Stimulated activated CD4-positive, alpha-beta T cell treated with anti-CD3 and anti-CD28 coated beads, Interleukin-15, amount 100 ng/mL, for 24 hours (primary cell): Measurements from ENCODE around the gene MALT1.

Experiments used
- DNase-seq: peaks from one replicate; pipeline ENCODE4 v3.0.0-alpha.2; 2020

Gene MALT1

DNA sequence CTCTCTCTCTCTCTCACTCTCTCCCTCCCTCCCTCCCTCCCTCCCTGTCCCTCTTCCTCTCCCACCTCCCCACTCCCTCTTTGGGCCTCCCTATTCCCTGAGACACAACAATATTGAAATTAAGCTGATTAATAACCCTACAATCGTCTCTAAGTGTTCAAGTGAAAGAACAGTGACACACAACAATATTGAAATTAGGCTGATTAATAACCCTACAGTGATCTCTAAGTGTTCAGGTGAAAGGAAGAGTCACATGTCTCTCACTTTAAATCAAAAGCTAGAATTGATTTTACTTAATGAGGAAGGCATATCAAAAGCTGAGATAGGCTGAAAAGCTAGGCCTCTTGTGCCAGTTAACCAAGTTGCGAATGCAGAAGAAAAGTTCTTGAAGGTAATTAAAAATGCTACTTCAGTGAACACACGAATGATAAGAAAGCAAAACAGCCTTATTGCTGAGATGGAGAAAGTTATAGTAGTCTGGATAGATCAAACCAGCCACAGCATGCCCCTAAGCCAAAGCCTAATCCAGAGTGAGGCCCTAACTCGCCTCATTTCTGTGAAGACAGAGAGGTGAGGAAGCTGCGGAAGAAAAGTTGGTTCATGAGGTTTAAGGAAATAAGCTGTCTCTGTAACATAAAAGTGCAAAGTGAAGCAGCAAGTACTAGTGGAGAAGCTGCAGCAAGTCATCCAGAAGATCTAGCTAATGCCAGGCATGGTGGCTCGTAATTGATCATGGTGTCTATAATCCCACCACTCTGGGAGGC lies 21.3 kb downstream of the MALT1 start:
- no peak for DNase-seq

DNA sequence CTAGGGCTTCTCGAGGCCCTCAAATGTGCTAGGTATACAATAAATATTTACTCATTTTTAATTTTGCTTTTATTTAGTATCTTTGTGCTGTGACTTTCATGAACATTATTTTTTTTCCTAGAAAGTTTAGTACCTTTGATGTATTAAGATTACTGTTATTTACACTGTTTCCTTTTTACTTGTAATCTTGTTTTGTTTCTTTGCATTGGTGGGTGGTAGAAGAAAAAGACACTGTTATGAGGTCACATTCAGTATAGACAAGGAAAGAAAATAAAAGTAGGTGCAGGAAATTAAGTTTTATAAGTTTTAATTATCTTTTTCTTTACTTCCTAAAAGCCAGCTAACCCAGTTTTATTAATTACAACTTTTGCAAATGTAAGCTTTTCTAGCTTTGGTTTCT lies 23.0 kb downstream of the MALT1 start:
- DNase-seq = no peak

DNA sequence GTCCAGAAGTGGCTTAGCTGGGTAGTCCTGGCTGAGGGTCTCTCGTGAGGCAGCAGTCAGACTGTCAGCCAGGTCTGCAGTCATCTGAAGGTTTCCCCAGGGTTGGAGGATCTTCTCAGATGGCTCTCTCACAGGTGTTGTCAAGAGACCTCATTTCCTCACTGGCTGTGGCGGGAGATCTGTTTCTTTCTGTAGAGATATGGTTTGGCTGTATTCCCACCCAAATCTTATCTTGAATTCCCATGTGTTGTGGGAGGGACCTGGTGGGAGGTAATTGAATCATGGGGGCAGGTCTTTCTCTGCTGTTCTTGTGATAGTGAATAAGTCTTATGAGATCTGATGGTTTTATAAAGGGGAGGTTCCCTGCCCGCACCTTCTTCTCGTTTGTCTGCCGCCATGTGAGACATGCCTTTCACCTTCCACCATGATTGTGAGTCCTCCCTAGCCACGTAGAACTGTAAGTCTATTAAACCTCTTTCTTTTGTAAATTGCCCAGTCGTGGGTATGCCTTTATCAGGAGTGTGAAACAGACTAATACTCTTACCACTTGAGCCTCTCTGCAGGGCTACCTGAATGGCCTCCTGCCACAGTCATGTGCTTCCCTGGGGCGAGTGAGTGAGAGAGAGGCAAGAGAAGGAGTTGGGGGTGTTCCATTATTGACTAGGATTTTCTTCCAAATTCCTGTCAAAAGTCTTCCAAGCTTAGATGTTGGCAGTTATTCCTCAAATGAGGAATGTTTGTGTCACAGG lies 23.6 kb downstream of the MALT1 start:
- DNase-seq = no peak

DNA sequence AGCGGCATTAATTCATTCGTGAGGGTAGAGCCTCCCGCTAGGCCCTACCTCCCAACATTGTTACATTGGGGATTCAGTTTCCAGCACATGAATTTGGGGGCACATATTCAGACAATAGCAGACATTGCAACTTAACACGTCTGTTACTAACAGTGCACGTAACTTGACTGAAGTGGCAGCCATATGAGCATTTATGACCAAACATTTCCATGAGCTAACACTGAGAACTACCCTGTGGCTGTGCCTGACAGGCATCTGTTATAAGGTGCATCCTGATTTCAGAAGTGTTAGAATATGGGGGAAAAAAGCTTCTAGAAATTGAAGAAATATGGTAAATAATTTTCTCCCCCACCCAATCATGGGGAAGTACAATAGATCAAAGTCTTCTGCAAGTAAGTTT lies 24.5 kb downstream of the MALT1 start:
- no peak for DNase-seq

DNA sequence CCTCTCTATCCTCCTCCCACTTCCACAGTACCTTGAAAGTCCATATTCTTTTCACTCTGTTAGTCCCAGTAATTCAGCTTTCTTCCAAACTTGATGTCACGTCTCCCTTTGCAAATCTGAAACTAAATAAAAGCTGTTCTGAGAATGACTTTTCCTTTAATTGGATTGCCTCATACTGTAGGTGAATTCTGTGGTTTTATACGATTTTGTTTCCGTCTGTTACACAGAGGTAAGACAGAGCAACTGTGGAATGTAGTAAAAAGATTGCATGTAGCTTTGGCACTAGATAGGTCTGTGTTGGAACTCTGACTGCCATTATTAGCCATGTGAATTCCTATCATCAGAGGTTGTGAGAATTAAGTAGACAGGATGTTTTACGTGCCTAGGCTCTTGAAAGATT lies 25.9 kb downstream of the MALT1 start:
- no peak for DNase-seq

DNA sequence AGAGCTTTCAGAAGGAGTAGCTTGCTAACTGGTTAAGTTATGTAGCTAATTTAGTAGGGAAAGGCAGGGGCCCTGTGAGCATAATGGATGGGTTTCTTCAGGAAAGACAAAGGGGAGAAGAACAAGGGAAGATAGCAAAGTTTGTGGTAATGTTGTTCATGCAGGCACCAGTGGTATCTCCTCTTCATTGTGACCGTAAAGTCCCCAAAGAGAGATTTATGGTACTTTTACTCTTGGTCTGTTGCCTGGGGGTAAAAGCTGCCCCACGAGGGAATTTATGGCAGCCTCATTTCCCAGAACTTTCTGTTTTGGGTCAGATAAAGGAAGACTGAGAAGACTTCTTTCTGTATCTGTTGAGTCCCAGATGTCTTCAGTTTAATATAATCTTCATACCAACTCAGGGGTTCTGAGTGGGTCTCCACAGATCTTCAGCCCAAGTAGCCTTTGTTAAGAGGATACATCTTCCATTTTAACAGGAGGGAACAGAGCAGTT lies 27.5 kb downstream of the MALT1 start:
- DNase-seq = no peak

DNA sequence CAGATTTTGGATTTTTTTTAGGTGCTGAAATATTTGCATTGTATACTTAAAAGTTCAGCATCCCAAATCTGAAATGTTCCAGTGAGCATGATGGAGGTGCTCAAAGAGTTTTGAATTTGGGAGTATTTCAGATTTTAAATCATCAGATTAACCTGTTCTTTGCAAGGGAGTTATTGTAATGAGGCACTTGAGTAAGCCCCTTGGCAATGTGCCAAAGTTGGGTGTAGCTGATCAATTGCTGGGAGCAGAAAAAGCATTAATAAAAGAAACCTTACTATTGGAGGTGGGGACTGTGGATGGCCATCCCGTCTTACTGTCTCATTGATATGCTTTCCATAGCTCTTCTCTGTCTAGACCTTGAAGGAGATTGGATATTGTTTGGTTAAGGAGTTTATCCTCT lies 28.3 kb downstream of the MALT1 start:
- DNase-seq = no peak

DNA sequence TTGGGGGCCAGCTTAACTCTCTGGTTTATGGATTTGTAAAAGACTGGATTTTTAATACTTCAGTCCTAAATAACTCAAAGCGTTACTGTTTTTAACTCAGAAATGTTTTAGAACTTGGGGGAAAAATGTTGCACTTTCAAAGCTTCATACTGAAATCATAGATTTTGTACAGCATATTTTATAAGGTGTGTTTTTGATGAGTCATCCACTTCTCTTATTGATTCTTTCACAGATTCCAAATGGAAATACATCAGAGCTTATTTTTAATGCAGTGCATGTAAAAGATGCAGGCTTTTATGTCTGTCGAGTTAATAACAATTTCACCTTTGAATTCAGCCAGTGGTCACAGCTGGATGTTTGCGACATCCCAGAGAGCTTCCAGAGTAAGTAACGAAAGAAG lies 28.9 kb downstream of the MALT1 start:
- DNase-seq = no peak

DNA sequence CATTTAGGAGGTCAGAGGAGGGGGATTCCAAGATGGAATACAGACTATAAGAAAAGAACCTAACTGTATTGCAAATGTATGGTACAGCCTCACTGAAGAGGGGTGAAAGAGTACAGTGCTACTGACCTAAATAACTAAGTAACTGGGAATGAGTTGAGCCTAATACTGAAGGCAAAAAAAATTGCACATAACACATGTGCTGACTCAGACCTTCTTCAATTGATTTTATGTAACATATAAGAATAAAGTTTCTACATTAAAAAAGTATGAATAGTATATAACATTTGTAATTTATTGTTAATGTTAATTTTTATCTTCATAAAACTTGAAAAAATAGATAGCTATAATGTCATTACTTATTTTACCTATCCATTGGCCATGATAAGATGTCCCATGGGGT lies 41.7 kb downstream of the MALT1 start:
- DNase-seq = no peak

DNA sequence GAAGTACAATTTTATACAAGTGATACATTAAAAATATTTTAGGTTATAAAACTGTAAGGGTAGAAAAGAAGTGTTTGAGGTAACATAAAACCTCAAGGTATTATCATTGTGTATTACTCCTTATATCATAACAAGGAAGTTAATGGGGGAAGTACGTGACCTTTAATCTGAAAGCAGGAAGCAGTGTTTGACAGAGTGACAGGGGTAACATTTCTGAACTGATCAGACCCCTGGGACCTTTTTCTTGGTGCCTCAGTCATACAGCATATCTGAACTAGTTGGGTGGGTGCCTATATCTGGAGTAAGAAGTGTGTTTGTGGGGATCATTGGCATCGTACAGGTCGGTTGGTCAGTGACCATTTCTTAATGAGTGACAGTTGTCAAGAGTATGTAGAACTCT lies 43.0 kb downstream of the MALT1 start:
- no peak for DNase-seq

DNA sequence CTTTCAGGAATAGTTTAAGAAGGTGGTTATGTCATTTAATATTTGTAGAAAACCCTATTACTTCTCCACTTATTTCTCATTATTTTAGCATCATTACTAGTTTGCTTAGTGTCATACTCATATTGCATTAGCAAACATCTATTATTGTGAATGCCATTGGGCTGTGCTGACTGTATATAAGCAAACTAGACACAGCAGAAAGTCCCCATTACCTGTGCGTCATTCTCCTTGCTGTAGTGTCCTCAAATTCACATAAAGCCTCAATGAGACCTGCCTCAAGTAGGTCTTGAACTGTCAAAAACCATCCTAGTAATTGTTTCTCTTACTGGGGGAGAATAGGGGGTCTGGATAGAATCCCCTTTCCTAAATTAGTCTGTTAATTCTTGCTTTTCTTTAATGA lies 43.6 kb downstream of the MALT1 start:
- no peak for DNase-seq

DNA sequence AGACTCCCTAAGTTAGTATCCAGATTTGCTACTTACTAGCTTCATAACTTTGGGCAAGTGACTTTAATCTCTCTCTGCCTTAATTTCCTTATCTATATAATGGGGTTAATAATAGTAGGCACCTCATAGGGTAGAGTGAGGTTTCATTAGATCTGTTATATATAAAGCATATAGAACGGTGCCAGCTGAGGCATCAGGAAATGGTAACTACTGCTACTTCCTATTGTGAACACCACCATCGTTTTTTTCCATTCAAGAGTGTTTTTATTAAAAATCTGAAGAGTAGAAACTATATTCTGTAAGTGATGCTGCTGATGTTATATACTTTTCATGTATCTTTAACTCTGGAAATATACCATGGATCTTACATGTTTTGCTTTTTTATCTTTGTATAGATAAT lies 44.3 kb downstream of the MALT1 start:
- DNase-seq = no peak

DNA sequence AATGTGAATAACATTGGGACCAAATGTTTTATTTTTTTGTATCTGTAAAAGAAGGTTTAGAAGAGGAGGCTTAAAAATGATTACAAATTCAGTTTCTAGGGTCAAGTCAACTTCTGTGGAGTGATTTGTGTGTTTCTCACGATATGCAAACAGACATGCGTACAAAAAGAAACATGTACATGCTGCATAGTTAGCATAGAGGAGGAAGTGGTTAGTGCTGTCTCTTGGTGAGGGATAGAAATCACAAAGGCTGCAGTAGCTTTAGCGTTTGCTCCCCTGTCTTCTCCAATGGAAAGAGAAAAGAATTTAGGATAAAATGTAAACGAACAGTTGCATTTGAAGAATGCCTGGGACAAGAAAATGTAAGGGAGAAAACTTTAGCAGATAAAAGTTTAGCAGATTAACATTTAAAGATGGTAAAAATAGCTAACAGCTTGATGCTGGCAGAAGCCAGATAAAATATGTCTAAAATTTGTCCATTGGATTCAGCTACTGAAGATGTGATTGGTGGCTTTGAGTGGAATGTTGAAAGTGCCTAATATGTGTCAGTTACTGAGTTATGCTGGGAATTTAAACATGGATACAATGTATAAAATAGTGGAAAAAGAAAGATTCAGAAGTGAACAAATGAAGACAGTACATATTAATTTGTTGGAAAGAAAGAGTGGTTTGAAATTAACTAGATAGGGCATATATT lies 44.9 kb downstream of the MALT1 start:
- no peak for DNase-seq

DNA sequence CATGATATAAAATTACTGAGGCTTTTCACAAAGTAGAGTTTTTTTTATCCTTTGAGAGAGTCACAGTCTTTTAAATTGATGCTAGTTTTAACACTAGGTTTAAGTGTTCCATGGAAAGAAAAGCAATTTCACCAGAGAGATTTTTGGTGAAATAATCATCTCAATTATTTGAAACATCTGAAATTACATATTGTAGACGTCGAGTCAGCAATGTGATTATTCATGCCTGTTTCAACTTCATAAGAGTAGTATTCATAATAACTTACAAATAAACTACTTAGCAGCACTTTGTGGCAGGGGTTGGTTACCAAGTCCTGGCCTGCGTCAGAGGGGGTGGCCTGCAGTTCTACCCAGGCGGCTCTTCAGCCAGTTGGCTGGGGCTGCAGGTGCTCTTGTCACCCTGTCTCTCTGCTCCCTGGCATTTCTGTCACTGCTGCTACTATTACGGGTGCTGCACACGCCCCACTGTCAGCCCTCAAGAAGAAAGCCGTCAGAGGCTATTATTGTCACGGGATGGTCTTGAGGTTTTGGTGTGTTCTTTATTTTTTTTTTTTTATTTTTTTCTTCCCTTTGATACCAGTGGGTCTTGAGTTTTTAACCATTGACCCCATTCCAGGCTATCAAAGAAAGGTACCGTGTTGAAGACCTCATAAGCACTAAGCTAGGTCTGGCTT lies 50.4 kb downstream of the MALT1 start:
- no peak for DNase-seq

DNA sequence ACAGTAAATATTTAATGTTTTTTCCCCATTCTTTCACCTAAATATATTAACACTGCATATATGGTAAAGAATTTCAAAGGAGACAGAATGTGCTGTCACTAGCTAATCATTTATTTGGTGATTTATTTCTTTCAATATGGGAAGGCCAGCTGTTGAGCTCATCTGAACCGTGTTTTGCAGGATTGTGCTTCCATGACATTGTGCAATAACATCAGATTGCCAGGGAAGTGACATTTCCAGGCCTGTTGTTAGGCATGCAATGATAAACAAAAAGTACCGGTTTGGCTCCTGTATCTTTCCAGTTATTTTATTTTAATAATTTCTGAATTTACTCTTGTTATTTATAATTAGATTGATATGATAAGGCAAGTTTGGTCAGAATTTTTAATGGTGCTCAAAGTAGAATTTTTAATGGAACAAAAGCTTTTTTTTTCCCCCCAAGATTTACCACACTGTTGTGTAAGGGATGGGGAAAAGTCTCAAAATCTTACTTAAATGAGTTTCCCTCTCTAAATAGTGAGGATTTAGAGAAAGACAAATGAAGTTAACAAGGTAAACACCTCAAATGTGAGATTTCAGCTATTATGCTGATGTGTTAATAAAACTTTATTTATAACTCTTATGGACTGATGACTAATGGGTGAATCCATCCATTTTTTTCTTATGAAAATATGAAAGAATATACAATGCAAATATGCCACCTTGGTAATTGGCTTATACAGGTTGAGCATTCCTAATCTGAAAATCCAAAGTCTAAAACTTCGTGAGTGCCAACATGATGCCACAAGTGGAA lies 52.7 kb downstream of the MALT1 start:
- no peak for DNase-seq

DNA sequence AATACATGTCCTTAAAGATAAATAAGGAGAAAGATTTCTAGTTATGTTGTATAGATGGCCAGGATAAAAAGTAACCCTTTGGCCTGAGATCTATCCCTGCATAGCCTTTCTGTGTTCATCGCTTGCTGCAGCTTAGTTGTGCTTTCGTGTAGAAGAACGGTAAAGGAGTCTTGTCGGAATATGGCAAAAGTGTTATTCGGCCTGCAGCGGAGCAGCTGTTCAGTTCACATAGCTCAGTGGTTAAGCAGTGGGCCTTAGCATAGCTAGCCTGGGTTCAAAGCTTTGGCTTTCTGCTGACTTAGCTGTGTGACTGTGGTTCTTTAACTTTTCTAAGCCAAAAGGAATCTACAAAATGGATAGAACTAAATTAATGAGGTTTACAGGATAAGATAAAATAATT lies 55.4 kb downstream of the MALT1 start:
- no peak for DNase-seq

DNA sequence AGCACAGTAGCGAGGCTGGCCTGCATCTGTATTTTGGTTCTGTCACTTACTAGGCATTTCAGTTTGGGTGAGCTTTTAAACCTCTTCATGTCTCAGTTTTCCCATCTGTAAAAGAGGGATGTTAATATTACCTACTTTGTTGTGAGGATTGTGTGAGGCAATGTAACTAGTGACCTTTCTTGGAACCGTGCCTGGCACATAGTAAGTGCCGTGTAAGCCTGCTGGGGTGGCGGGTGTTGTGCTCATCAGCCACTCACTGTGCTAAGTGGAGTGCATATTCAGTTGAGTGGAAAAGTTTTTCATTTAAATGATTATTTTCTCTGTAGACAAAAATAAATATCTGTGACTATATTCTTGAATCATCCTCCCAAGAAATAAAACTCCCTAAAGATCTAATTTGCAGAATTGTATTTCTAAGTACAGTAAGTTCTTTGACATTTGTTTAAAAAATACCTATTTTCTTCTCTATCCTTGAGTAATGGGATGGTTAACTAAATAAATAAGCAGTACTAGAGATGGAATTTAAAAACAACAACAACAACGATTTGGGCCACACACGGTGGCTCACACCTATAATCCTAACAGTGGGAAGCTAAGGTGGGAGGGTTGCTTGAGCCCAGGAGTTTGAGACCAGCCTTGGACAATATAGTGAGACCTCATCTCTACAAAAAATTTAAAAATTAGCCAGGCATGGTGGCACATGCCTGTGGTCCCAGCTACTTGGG lies 56.7 kb downstream of the MALT1 start:
- DNase-seq = no peak

DNA sequence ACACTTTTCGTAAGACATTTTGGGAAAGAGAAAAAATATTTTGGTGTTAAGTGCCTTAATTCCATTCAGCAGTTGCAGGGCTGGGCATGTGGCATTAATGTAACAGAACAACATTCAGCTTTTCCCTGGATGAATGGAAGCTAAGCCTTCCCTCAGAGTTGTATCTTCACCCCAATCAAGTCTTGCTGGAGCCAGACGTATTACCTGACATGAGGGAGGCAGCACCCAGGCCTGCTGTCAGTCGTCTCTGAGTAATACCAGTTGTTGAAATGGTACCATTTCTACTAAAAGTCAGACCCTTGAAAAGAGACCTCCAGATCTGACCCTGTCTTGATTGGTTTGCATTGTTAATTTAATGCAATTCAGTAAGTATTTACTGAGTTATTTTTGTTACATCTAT lies 57.5 kb downstream of the MALT1 start:
- no peak for DNase-seq

DNA sequence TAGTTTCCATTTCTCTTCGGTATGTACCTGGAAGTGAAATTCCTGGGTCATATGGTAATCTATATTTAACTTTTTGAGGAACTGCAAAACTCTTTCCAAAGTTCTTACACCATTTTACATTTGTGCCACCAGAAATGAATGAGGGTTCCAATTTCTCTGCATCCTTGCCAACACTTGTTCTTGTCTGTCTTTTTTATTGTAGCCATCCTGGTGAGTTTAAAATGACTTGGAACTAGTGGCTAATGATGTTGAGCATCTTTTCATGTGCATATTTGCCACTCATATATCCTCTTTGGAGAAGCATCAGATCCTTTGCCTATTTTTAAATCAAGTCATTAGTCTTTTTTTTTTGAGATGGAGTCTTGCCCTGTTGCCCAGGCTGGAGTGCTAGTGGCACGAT lies 59.4 kb downstream of the MALT1 start:
- DNase-seq = no peak

DNA sequence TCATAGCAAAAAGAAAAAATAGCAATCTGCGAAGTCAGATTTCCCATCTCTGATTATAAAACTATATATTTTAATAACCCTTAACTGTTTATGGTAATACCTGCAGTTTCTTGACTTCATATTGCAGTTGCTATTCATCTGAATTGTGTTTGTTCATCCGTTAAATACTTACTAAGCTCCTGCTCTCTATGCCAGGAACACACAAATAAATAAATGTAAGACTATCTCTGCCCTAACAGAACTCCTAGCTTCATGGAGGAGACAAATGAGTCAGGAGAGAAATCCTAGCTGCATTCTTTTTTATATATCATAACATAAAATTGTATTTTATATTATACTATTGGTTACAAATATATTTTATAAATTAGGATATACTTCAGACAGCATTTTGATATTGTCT lies 61.2 kb downstream of the MALT1 start:
- no peak for DNase-seq

DNA sequence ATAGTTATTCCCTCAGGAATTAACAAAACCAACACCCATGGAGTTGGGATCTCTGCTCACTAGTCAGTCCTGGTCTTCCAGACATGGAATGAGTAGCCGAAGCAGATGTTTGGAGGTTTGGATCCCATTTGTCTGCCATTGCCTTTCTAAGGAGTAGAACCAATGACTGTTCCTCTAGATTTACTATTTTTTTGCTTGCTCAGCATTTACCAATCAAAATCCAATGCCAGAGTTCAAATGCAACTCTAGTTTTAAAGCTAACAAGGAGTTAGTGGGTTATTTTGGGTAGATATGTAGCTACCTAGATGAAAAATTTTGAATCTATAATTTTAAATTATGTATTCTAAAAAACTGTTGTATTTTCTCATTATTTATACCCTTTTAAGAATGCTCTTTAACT lies 62.6 kb downstream of the MALT1 start:
- DNase-seq = no peak

DNA sequence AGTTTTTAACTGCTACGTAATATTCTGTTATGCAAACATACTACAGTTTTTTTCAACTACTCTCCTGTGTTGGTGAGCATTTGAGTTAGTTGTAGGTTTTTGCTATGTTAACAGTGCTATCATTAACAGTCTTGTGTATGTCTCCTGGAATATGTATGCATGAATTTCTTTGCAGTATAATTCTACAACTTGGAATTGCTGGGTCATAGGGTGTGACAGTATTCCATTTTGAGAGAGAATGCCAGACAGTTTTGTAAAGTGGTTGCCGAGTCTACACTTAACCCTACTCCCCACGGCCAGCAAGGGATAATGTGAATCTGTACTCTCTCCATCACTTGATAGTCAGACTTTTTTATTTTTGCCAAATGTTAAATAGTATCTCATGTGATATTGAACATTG lies 67.1 kb downstream of the MALT1 start:
- DNase-seq = no peak
